ENCODE data around the gene CHAMP1.
"Not testable (repeated sequence)": the region's sequence is repeated elsewhere in the genome, so short reads cannot be mapped to it uniquely, and the experiment has no call there.

Gene CHAMP1

DNA sequence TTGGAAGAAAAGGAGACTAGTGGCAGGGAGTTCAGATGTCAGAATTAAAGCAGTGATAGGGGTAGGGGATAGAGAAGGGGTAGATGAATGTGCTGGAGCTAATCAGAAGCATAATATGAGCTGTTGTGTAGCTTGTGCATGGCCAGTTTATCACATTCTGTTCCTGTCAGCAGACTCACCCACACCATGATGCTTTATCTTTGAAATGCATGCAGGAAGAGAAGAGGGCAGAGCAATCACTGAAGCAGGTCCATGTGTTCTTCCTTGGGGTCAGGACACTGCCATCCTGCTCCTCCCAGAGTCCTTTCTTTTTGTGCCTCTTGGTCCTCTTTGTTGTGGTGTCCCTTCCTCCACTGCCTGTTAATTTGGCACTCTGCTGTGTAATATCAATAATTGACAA lies 5.8 kb downstream of the CHAMP1 start:
- H3K4me3 ChIP-seq: no peak overlapping the region

DNA sequence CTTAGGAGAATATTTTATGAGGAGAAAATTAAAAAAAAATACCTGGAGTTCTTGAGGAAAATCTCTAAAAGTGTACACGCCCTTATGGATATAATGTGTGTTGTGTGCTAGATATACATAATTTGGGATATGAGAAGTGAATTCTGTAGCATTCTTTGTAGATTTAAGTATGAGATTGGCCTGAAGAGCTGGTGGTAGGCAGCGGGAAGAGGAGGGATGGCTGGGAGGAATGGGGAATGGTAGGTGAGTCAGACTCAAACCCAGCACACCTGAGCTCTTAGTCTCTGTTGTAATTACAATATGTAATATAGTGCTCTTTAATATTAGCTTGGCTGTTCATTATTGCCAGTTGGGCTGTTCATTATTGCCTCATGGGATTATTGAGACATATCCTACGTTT lies 7.0 kb downstream of the CHAMP1 start:
- DNase-seq (ENCODE audit: low read depth, low spot score): no peak
- peaks cover 80% of the 10 kb centered on the region for H3K36me3 ChIP-seq (ENCODE audit: insufficient read depth, low read length)

More for the DNA sequence above, 5.8 kb downstream of the CHAMP1 start:
- H3K9ac ChIP-seq (ENCODE audit: insufficient read length): no peak overlapping the region
- TF ChIP-seq POLR2AphosphoS5 (IDR thresholded peaks at IDR 0.05; ENCODE audit: borderline replicate concordance, low read depth, low read length) (no peak), EZH2 (IDR thresholded peaks at IDR 0.05) (no peak), FOXP2 (optimal IDR thresholded peaks at IDR 0.05; ENCODE audit: control extremely low read depth, extremely low read length, insufficient read depth) (no peak)
- no peak for DNase-seq (ENCODE audit: low read depth, low spot score)
- H3K27ac ChIP-seq: no peak overlapping the region; the same call in 1 of the 2 replicates
- peaks cover 69% of the 10 kb centered on the region for H3K36me3 ChIP-seq (ENCODE audit: insufficient read depth, low read length)
- H3K9me3 ChIP-seq (ENCODE audit: low read depth, low read length): no peaks in the 10 kb centered on the region

DNA sequence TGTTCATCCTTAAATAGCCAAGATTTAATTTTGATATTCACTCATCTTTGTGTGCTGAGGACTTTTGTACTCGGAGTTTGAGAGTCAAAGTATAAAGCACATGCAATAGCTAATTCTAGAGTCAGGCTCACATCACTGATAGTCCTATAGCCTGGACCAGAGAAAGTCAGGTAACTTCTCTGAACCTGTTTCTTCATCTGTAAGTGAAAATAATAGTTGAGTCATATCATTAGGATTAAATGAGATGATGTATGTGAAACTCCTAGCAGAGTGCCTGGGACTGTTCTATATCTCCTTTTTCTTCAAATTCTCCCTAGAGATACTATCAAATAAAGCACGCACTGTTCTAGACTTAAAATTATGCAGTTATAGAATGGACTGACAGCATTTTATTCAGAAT lies 9.0 kb downstream of the CHAMP1 start:
- Histone ChIP-seq H3K36me3 (ENCODE audit: insufficient read depth, low read length) (peaks cover 87% of the 10 kb centered on the region), H3K9ac (ENCODE audit: insufficient read length) (no peak overlapping the region), H3K9me3 (ENCODE audit: low read depth, low read length) (no peaks in the 10 kb centered on the region), H3K4me3 (no peak overlapping the region), H3K27ac (no peak overlapping the region)
- no peak for DNase-seq (ENCODE audit: low read depth, low spot score)
- TF ChIP-seq FOXP2 (optimal IDR thresholded peaks at IDR 0.05; ENCODE audit: control extremely low read depth, extremely low read length, insufficient read depth): no peak
- TF ChIP-seq POLR2AphosphoS5 (IDR thresholded peaks at IDR 0.05; ENCODE audit: borderline replicate concordance, low read depth, low read length): no peak
- no peak for TF ChIP-seq EZH2 (IDR thresholded peaks at IDR 0.05)

More for the DNA sequence above, 7.0 kb downstream of the CHAMP1 start:
- Histone ChIP-seq H3K4me3 (no peak overlapping the region), H3K27ac (no peak overlapping the region), H3K9ac (ENCODE audit: insufficient read length) (no peak overlapping the region), H3K9me3 (ENCODE audit: low read depth, low read length) (no peaks in the 10 kb centered on the region)
- TF ChIP-seq POLR2AphosphoS5 (IDR thresholded peaks at IDR 0.05; ENCODE audit: borderline replicate concordance, low read depth, low read length) (no peak), FOXP2 (optimal IDR thresholded peaks at IDR 0.05; ENCODE audit: control extremely low read depth, extremely low read length, insufficient read depth) (no peak), EZH2 (IDR thresholded peaks at IDR 0.05) (no peak)

DNA sequence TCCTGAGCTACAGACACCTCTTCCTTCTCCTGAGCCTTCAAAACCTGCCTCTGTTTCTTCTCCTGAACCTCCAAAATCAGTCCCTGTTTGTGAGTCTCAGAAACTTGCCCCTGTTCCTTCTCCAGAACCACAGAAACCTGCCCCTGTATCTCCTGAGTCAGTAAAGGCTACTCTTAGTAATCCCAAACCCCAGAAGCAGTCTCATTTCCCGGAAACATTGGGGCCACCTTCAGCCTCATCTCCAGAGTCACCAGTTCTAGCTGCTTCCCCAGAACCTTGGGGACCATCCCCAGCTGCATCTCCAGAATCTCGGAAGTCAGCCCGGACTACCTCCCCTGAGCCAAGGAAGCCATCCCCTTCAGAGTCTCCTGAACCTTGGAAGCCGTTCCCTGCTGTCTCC lies 10.0 kb downstream of the CHAMP1 start:
- Histone ChIP-seq H3K27ac (no peak overlapping the region), H3K4me3 (no peak overlapping the region), H3K36me3 (ENCODE audit: insufficient read depth, low read length) (peaks cover 83% of the 10 kb centered on the region), H3K9me3 (ENCODE audit: low read depth, low read length) (no peaks in the 10 kb centered on the region), H3K9ac (ENCODE audit: insufficient read length) (no peak overlapping the region)
- DNase-seq (ENCODE audit: low read depth, low spot score): no peak
- no peak for TF ChIP-seq POLR2AphosphoS5 (IDR thresholded peaks at IDR 0.05; ENCODE audit: borderline replicate concordance, low read depth, low read length)
- no peak for TF ChIP-seq FOXP2 (optimal IDR thresholded peaks at IDR 0.05; ENCODE audit: control extremely low read depth, extremely low read length, insufficient read depth)
- no peak for TF ChIP-seq EZH2 (IDR thresholded peaks at IDR 0.05)

DNA sequence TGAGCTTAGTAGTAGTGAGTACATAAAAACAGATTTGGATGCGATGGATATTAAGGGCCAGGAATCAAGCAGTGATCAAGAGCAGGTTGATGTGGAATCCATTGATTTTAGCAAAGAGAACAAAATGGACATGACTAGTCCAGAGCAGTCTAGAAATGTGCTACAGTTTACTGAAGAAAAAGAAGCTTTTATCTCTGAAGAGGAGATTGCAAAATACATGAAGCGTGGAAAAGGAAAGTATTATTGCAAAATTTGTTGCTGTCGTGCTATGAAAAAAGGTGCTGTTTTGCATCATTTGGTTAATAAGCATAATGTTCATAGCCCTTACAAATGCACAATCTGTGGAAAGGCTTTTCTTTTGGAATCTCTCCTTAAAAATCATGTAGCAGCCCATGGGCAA lies 11.4 kb downstream of the CHAMP1 start:
- no peak for DNase-seq (ENCODE audit: low read depth, low spot score)
- TF ChIP-seq FOXP2 (optimal IDR thresholded peaks at IDR 0.05; ENCODE audit: control extremely low read depth, extremely low read length, insufficient read depth) (no peak), POLR2AphosphoS5 (IDR thresholded peaks at IDR 0.05; ENCODE audit: borderline replicate concordance, low read depth, low read length) (no peak), EZH2 (IDR thresholded peaks at IDR 0.05) (no peak)
- peaks cover 72% of the 10 kb centered on the region for H3K36me3 ChIP-seq (ENCODE audit: insufficient read depth, low read length)
- H3K27ac ChIP-seq: peak overlapping the region; percentile 56
- H3K4me3 ChIP-seq: no peak overlapping the region
- peak overlapping the region; percentile 11 for H3K9ac ChIP-seq (ENCODE audit: insufficient read length)
- no peaks in the 10 kb centered on the region for H3K9me3 ChIP-seq (ENCODE audit: low read depth, low read length)

DNA sequence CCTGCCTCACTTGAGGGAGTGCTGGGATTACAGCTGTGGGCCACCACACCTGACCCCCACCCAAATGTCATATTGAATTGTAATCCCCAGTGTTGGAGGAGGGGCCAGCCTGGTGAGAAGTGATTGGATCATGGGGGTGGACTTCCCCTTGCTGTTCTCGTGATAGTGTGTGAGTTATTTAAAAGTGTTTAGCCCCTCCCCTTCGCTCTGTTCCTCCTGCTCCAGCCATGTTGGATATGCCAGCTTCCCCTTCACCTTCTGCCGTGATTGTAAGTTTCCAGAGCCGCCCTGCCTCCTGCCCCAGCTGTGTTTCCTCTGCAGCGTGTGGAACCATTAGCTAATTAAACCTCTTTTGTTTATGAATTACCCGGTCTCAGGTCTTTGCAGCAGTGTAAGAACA lies 13.7 kb downstream of the CHAMP1 start:
- Histone ChIP-seq H3K9ac (ENCODE audit: insufficient read length) (no peak overlapping the region), H3K4me3 (no peak overlapping the region), H3K36me3 (ENCODE audit: insufficient read depth, low read length) (peaks cover 52% of the 10 kb centered on the region), H3K27ac (no peak overlapping the region), H3K9me3 (ENCODE audit: low read depth, low read length) (no peaks in the 10 kb centered on the region)
- no peak for TF ChIP-seq EZH2 (IDR thresholded peaks at IDR 0.05)
- no peak for TF ChIP-seq POLR2AphosphoS5 (IDR thresholded peaks at IDR 0.05; ENCODE audit: borderline replicate concordance, low read depth, low read length)
- TF ChIP-seq FOXP2 (optimal IDR thresholded peaks at IDR 0.05; ENCODE audit: control extremely low read depth, extremely low read length, insufficient read depth): no peak
- no peak for DNase-seq (ENCODE audit: low read depth, low spot score)

DNA sequence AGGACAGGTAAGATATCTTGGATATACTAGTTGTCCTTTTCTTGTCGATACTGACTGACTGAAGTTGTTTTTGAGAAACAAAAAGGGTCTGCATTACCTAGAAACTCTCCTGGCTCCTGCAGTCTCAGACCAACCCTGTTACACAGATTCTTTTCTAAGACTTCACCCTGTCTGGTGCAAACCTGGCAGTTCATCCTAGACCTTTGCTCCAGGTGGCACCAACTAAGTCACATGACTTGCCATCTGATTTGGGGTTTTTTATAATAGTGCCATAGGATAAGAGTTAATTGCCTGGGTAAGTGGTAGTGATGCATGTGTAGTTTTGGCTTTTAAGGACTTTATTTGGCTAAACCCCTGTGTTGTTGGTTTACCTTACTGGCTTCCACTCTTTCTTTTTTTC lies 14.3 kb downstream of the CHAMP1 start:
- peaks cover 47% of the 10 kb centered on the region for H3K36me3 ChIP-seq (ENCODE audit: insufficient read depth, low read length)

DNA sequence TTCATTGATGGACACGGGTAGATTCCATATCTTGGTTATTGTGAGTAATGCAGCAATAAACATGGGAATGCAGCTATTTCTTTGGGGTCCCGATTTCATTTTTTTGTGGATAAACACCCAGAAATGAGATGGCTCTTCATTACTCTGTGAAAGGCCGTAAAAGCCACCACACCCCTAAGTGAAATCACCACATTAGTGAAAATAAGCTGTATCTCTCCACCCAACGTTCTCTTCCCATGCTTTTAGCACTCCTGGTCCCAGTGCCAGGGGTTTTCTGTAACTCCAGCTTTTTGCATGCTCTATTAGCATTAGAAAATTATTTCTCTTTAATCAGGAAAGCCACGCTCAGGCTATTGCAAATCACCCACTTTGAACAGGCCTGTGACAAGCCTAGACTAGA lies 15.8 kb downstream of the CHAMP1 start:
- no peak overlapping the region for H3K4me3 ChIP-seq

More for the DNA sequence above, 14.3 kb downstream of the CHAMP1 start:
- TF ChIP-seq POLR2AphosphoS5 (IDR thresholded peaks at IDR 0.05; ENCODE audit: borderline replicate concordance, low read depth, low read length): no peak
- no peak for TF ChIP-seq EZH2 (IDR thresholded peaks at IDR 0.05)
- no peak for TF ChIP-seq FOXP2 (optimal IDR thresholded peaks at IDR 0.05; ENCODE audit: control extremely low read depth, extremely low read length, insufficient read depth)
- no peak overlapping the region for H3K9ac ChIP-seq (ENCODE audit: insufficient read length)
- no peak overlapping the region for H3K27ac ChIP-seq
- H3K4me3 ChIP-seq: no peak overlapping the region
- DNase-seq (ENCODE audit: low read depth, low spot score): no peak
- no peaks in the 10 kb centered on the region for H3K9me3 ChIP-seq (ENCODE audit: low read depth, low read length)

DNA sequence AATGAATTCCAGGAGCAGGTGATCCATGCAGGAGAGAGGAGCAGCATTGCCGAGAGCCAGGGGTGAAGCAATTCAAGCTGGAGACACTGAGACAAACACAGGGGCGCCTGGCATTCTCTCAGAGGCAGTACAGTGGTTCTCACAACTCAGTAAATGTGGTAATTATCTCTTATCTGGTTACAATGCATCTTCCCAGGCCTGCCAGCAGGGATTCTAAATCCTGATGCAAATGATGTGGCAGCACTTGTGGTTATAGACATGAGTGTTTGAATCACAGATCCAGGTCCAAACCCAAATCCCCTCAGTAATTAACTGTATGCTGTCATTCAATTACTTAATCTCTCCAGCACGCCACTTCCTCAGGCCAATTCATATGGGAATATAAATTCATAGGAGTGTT lies 19.6 kb downstream of the CHAMP1 start:
- not testable (repeated sequence) for H3K4me3 ChIP-seq; H3K36me3 ChIP-seq (ENCODE audit: insufficient read depth, low read length); H3K9ac ChIP-seq (ENCODE audit: insufficient read length); H3K9me3 ChIP-seq (ENCODE audit: low read depth, low read length); DNase-seq (ENCODE audit: low read depth, low spot score); H3K27ac ChIP-seq

More for the DNA sequence above, 15.8 kb downstream of the CHAMP1 start:
- Histone ChIP-seq H3K36me3 (ENCODE audit: insufficient read depth, low read length) (peaks cover 32% of the 10 kb centered on the region), H3K27ac (no peak overlapping the region), H3K9ac (ENCODE audit: insufficient read length) (no peak overlapping the region), H3K9me3 (ENCODE audit: low read depth, low read length) (no peaks in the 10 kb centered on the region)
- TF ChIP-seq EZH2 (IDR thresholded peaks at IDR 0.05) (no peak), POLR2AphosphoS5 (IDR thresholded peaks at IDR 0.05; ENCODE audit: borderline replicate concordance, low read depth, low read length) (no peak), FOXP2 (optimal IDR thresholded peaks at IDR 0.05; ENCODE audit: control extremely low read depth, extremely low read length, insufficient read depth) (no peak)
- no peak for DNase-seq (ENCODE audit: low read depth, low spot score)
